ENCODE measurements around the gene SPRY2. TPM values are rescaled to one million over a fixed set of nuclear protein-coding genes. Genes with fewer than 3 reads are reported as not detected.

Gene SPRY2
- total and polyA plus RNA-seq, 2 of the 13 experiments (the other 11 are each of a cell fraction or from before 2014, with no cell fraction given): 7.4 to 25.1 TPM

DNA sequence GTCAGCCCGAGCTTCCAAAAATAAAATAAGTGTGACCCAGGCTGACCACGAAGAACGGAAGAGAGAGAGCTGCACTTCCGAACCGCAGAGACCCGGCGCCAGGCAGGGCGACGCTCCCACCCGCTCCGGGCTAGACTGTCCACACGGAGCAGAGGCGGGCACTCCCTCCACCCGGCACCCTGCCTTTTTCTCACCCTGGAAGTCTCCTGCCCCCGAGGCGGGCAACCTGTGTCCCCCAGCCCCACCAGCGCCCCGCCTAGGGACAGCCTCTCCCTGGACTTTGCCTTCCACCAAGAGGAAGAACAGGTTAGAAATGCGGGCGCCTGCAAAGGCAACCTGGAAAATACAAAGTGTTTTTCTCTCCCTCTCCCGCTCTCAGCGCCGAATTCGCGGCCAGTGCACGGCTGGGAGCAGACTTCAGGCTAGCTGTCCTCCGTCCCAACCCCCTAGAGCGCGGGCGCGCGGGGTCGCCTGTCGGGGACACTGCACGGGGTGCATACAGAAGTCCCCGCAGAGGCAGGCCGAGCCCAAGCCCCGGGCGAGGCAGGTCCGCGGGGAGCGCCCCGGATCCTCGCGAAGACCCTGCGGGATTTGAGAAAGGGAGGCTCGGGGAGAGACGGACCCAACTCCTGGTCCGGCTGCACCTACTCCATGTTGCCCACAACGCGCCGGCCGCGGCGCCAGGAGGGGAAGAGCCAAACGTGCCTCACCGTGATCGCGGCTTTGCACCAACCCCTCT, 845 bp downstream of the SPRY2 start (continued):
- TF ChIP-seq, protein P1, sequence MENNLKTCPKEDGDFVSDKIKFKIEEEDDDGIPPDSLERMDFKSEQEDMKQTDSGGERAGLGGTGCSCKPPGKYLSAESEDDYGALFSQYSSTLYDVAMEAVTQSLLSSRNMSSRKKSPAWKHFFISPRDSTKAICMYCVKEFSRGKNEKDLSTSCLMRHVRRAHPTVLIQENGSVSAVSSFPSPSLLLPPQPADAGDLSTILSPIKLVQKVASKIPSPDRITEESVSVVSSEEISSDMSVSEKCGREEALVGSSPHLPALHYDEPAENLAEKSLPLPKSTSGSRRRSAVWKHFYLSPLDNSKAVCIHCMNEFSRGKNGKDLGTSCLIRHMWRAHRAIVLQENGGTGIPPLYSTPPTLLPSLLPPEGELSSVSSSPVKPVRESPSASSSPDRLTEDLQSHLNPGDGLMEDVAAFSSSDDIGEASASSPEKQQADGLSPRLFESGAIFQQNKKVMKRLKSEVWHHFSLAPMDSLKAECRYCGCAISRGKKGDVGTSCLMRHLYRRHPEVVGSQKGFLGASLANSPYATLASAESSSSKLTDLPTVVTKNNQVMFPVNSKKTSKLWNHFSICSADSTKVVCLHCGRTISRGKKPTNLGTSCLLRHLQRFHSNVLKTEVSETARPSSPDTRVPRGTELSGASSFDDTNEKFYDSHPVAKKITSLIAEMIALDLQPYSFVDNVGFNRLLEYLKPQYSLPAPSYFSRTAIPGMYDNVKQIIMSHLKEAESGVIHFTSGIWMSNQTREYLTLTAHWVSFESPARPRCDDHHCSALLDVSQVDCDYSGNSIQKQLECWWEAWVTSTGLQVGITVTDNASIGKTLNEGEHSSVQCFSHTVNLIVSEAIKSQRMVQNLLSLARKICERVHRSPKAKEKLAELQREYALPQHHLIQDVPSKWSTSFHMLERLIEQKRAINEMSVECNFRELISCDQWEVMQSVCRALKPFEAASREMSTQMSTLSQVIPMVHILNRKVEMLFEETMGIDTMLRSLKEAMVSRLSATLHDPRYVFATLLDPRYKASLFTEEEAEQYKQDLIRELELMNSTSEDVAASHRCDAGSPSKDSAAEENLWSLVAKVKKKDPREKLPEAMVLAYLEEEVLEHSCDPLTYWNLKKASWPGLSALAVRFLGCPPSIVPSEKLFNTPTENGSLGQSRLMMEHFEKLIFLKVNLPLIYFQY (CRISPR knock-in tag; IDR thresholded peaks at IDR 0.05; ENCODE audit: borderline replicate concordance): no peak
- TF ChIP-seq PPARG (CRISPR knock-in tag; conservative IDR thresholded peaks at IDR 0.05) (no peak), ZNF44 (CRISPR knock-in tag; IDR thresholded peaks at IDR 0.05) (no peak), IKZF1 (IDR thresholded peaks at IDR 0.05) (no peak), ZNF878 (CRISPR knock-in tag; IDR thresholded peaks at IDR 0.05) (peak; percentile 21; the same call in 1 of the 2 replicates), GABPA (IDR thresholded peaks at IDR 0.05; ENCODE audit: low read depth, low read length) (no peak), GABPA (CRISPR knock-in tag; IDR thresholded peaks at IDR 0.05; ENCODE audit: low read depth) (no peak), THAP9 (CRISPR knock-in tag; IDR thresholded peaks at IDR 0.05; ENCODE audit: borderline replicate concordance) (no peak), SP2 (CRISPR knock-in tag; IDR thresholded peaks at IDR 0.05) (no peak), ZNF563 (CRISPR knock-in tag; IDR thresholded peaks at IDR 0.05) (no peak), POGZ (CRISPR knock-in tag; IDR thresholded peaks at IDR 0.05) (no peak), HOXA3 (CRISPR knock-in tag; IDR thresholded peaks at IDR 0.05) (no peak; the same call in 1 of the 2 replicates), ZNF772 (CRISPR knock-in tag; IDR thresholded peaks at IDR 0.05) (no peak; the same call in 1 of the 2 replicates), TGIF2 (CRISPR knock-in tag; IDR thresholded peaks at IDR 0.05) (no peak; the same call in 1 of the 2 replicates), ZNF143 (CRISPR knock-in tag; IDR thresholded peaks at IDR 0.05) (no peak)
- TF ChIP-seq, protein P2, sequence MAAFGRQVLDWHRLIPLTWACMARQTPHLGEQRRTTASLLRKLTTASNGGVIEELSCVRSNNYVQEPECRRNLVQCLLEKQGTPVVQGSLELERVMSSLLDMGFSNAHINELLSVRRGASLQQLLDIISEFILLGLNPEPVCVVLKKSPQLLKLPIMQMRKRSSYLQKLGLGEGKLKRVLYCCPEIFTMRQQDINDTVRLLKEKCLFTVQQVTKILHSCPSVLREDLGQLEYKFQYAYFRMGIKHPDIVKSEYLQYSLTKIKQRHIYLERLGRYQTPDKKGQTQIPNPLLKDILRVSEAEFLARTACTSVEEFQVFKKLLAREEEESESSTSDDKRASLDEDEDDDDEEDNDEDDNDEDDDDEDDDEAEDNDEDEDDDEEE (CRISPR knock-in tag; IDR thresholded peaks at IDR 0.05): no peak
- TF ChIP-seq, protein P3, sequence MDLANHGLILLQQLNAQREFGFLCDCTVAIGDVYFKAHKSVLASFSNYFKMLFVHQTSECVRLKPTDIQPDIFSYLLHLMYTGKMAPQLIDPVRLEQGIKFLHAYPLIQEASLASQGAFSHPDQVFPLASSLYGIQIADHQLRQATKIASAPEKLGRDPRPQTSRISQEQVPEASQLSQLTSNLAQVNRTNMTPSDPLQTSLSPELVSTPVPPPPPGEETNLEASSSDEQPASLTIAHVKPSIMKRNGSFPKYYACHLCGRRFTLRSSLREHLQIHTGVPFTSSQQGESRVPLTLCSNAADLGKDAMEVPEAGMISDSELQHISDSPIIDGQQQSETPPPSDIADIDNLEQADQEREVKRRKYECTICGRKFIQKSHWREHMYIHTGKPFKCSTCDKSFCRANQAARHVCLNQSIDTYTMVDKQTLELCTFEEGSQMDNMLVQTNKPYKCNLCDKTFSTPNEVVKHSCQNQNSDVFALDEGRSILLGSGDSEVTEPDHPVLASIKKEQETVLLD (CRISPR knock-in tag; IDR thresholded peaks at IDR 0.05; ENCODE audit: low read depth): no peak

Data from HepG2 (cell line).